K562 (cell line): Measurements from ENCODE around the gene ZGLP1. TPM values are rescaled to one million over a fixed set of nuclear protein-coding genes. Genes with fewer than 3 reads are reported as not detected.

Experiments used
- ATF3 ChIP-seq, 2 experiments: fragments of 450-650 bp in 1 of 2; sonication (generic) in 1 of 2; formaldehyde crosslinking in 1 of 2; IDR thresholded peaks in 1 of 2; conservative IDR thresholded peaks in 1 of 2; 2 replicates each; pipeline versions ENCODE4 v1.6.1 to v1.8.1; 2016 to 2023; ENCODE audit warnings: mild to moderate bottlenecking in 2 of 2, moderate library complexity in 2 of 2, inconsistent platforms in 1 of 2, missing genetic modification reagents in 1 of 2
- BCLAF1 ChIP-seq, 2 experiments: fragments of 450-650 bp in 1 of 2; IDR thresholded peaks; 2 replicates each; pipeline ENCODE4 v1.6.1; 2011 to 2017; ENCODE audit warnings: low read depth in 2 of 2, antibody characterized with exemption in 1 of 2, borderline replicate concordance in 1 of 2, low read length in 1 of 2, mild to moderate bottlenecking in 1 of 2, mixed read lengths in 1 of 2; ENCODE audit not compliant: control insufficient read depth in 1 of 2
- ELF4 ChIP-seq: fragments of 450-650 bp; formaldehyde crosslinking; IDR thresholded peaks from 2 replicates; pipeline ENCODE4 v1.4.0; 2022; ENCODE audit warnings: missing genetic modification characterization
- FOXJ2 ChIP-seq: fragments of 200-800 bp; sonication (Bioruptor generic); IDR thresholded peaks from 2 replicates; pipeline ENCODE4 v1.6.1; 2016; ENCODE audit warnings: missing genetic modification characterization, missing compliant biosample characterization
- GMEB1 ChIP-seq: fragments of 250-450 bp; sonication (Bioruptor Pico); IDR thresholded peaks from 2 replicates; pipeline ENCODE4 v1.4.0; 2020; ENCODE audit warnings: mild to moderate bottlenecking
- HBP1 ChIP-seq: fragments of 450-650 bp; formaldehyde crosslinking; IDR thresholded peaks from 2 replicates; pipeline ENCODE4 v1.4.0; 2022; ENCODE audit warnings: missing genetic modification characterization
- ILK ChIP-seq: fragments of 450-650 bp; IDR thresholded peaks from 2 replicates; pipeline ENCODE4 v1.6.1; 2016; ENCODE audit warnings: missing genetic modification characterization, low read depth, mild to moderate bottlenecking, missing compliant biosample characterization, moderate library complexity, borderline replicate concordance
- KAT2B ChIP-seq: IDR thresholded peaks from one replicate; pipeline ENCODE4 v1.6.1; 2012; ENCODE audit warnings: low read depth, mild to moderate bottlenecking, control low read depth, inconsistent platforms, low read length, moderate library complexity
- NBN ChIP-seq: fragments of 450-650 bp; IDR thresholded peaks from 2 replicates; pipeline ENCODE4 v1.6.1; 2016; ENCODE audit warnings: low read depth, mild to moderate bottlenecking
- PATZ1 ChIP-seq: fragments of 250-450 bp; sonication (Bioruptor Pico); IDR thresholded peaks from 2 replicates; pipeline ENCODE4 v1.5.0; 2020; ENCODE audit warnings: mild to moderate bottlenecking, borderline replicate concordance
- SPI1 ChIP-seq: IDR thresholded peaks from 2 replicates; pipeline ENCODE4 v1.6.1; 2011; ENCODE audit warnings: low read depth, low read length, control low read depth, borderline replicate concordance
- ZBTB49 ChIP-seq: sonication (generic); formaldehyde crosslinking; IDR thresholded peaks from 2 replicates; pipeline ENCODE4 v1.8.0; 2022; ENCODE audit warnings: missing genetic modification reagents, mild to moderate bottlenecking, borderline replicate concordance
- ZZZ3 ChIP-seq: fragments of 450-650 bp; IDR thresholded peaks from 2 replicates; pipeline ENCODE4 v1.6.1; 2016; ENCODE audit warnings: antibody characterized with exemption, mild to moderate bottlenecking, moderate library complexity
- polyA plus RNA-seq, 8 experiments: library from polyadenylated mRNA; depleted of rRNA in 4 of 8; stranded (reverse) in 5 of 8; unstranded in 3 of 8; fragments of >200 nt; fragmentation: Nextera tagmentation in 2 of 8; fragmentation: Illumina TruSeq in 1 of 8; extraction: Ambion mirVana in 2 of 8; extraction: Trizol in 1 of 8; gene quantifications; 2 replicates each; pipeline versions ENCODE4 v1.2.1 to v1.2.3, GENCODE V29; 2011 to 2014; ENCODE audit warnings: inconsistent platforms in 1 of 8, missing spikeins in 1 of 8
- total RNA-seq, 7 experiments: library from RNA; depleted of rRNA in 6 of 7; stranded (reverse); fragments of >200 nt in 6 of 7; fragmentation: Illumina TruSeq in 2 of 7; extraction: Trizol in 2 of 7; gene quantifications; 2 replicates each; pipeline versions ENCODE4 v1.2.1 to v1.2.3, GENCODE V29; 2011 to 2021; ENCODE audit warnings: low replicate concordance in 1 of 7

ZGLP1 gene
- total and polyA plus RNA-seq, 9 of the 15 experiments (the other 6 are each of a cell fraction or from before 2014, with no cell fraction given) = 0.24 to 4.5 (median 2.2) TPM

GRCh38 chr19:10292789-10293636 lies 16.6 kb downstream of the ZGLP1 start (continued):
- TF ChIP-seq BCLAF1 (IDR thresholded peaks at IDR 0.05; ENCODE audit: borderline replicate concordance in 1 of 2, control insufficient read depth in 1 of 2, low read depth in 2 of 2, low read length in 1 of 2) = no peak
- 0 out of 2 replicates have a peak, but pooled peaks have one; percentile 31 for TF ChIP-seq HBP1
- TF ChIP-seq NBN = no peak
- TF ChIP-seq ZZZ3 = no peak
- TF ChIP-seq ILK (tag) = no peak
- no peak for TF ChIP-seq ZBTB49 (CRISPR knock-in tag)
- no peak for TF ChIP-seq SPI1
- TF ChIP-seq PATZ1 (CRISPR knock-in tag) = no peak
- no peak for TF ChIP-seq GMEB1 (CRISPR knock-in tag)
- TF ChIP-seq ELF4 (CRISPR knock-in tag) = no peak
- TF ChIP-seq ATF3 (IDR thresholded peaks at IDR 0.05) = no peak
- TF ChIP-seq ATF3 (CRISPR knock-in tag; conservative IDR thresholded peaks at IDR 0.05) = no peak
- no peak for TF ChIP-seq KAT2B
- no peak for TF ChIP-seq FOXJ2 (tag)
